Measurements from ENCODE around the gene PLPP7. TPM values are rescaled to one million over a fixed set of nuclear protein-coding genes. Genes with fewer than 3 reads are reported as not detected.

Gene PLPP7
- total RNA-seq, 1 donor from 2014 or later: 17.3 TPM

GRCh38 chr9:131258698-131259431 is 30.7 kb upstream of the PLPP7 start:
- peaks cover 9% of the 10 kb centered on the region for H3K4me1 Mint-ChIP-seq (ENCODE audit: low read depth, unreplicated experiment)
- H3K27ac Mint-ChIP-seq (ENCODE audit: unreplicated experiment): no peak overlapping the region
- no peaks in the 10 kb centered on the region for H3K27me3 Mint-ChIP-seq (ENCODE audit: unreplicated experiment)
- no peak for TF ChIP-seq CTCF (IDR thresholded peaks at IDR 0.05; ENCODE audit: partially characterized antibody, unreplicated experiment)
- no peak overlapping the region for H3K4me3 Mint-ChIP-seq (ENCODE audit: unreplicated experiment)
- no peaks in the 10 kb centered on the region for H3K36me3 Mint-ChIP-seq (ENCODE audit: unreplicated experiment)
- no peak for DNase-seq
- H3K9me3 Mint-ChIP-seq (ENCODE audit: unreplicated experiment): no peaks in the 10 kb centered on the region

DNA sequence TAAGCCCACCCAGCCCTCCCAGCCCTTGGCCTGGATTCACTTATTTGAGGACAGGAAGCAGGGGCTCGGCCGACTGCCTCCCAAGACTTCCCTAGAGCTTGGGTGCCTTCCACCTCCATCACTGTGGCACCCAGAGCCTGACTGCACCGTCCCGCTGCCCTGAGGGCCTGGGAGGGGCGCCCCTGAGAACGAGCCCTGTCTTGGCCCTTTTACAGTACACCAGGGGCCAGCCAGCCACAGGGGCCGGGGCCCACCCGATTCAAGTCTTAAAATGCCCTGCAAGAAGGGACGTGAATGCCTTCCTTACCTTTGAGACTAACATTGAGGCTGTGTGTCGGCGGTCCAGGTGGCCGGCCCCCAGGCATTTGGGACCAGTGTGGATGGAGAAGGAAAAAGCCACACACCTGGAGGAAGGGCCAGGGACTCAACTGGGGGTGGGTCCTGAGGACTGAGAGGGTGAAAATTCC is 30.1 kb upstream of the PLPP7 start:
- TF ChIP-seq CTCF (IDR thresholded peaks at IDR 0.05; ENCODE audit: partially characterized antibody, unreplicated experiment): no peak
- Mint-ChIP-seq H3K27me3 (ENCODE audit: unreplicated experiment) (no peaks in the 10 kb centered on the region), H3K4me1 (ENCODE audit: low read depth, unreplicated experiment) (peaks cover 7% of the 10 kb centered on the region), H3K9me3 (ENCODE audit: unreplicated experiment) (no peaks in the 10 kb centered on the region), H3K36me3 (ENCODE audit: unreplicated experiment) (no peaks in the 10 kb centered on the region), H3K4me3 (ENCODE audit: unreplicated experiment) (no peak overlapping the region), H3K27ac (ENCODE audit: unreplicated experiment) (no peak overlapping the region)
- no peak for DNase-seq

DNA sequence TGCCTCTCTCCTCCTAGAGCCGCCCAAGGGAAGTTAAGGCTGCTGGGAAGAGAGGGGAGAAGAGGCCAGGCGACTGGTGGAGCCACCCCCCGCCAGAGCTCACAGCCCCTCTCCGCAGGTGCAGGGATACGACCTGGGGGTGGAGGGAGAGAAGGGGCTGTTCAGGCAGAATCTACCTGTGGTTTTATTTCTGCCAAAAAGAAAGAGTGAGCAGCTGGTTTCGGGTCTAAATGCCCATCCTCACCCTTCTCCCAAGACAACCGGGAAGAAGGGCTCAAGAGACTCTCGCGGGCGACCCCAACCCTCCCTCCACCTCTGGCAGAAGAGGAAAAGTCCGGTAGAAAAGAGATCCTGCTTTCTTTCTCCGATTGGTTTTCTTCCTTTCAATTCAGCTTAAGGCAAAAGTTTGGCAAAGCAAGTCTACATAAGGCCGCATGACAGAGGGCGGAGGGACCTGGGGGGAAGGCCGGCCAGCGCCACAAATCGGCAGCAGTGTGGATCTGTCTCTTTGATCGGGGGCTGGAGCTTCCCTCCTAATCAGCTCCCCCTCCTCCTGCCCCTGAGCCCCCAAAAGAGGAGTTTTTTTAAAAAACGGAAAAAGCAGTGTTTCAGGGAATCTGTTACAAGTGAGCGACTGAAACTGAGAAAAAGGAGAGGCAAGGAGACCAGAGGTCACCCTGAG is 29.5 kb upstream of the PLPP7 start:
- Mint-ChIP-seq H3K4me1 (ENCODE audit: low read depth, unreplicated experiment) (peaks cover 7% of the 10 kb centered on the region), H3K27ac (ENCODE audit: unreplicated experiment) (no peak overlapping the region), H3K27me3 (ENCODE audit: unreplicated experiment) (no peaks in the 10 kb centered on the region), H3K9me3 (ENCODE audit: unreplicated experiment) (peaks cover 2% of the 10 kb centered on the region), H3K36me3 (ENCODE audit: unreplicated experiment) (no peaks in the 10 kb centered on the region), H3K4me3 (ENCODE audit: unreplicated experiment) (no peak overlapping the region)
- TF ChIP-seq CTCF (IDR thresholded peaks at IDR 0.05; ENCODE audit: partially characterized antibody, unreplicated experiment): no peak
- no peak for DNase-seq

GRCh38 chr9:131260751-131261452 is 28.6 kb upstream of the PLPP7 start:
- no peak for TF ChIP-seq CTCF (IDR thresholded peaks at IDR 0.05; ENCODE audit: partially characterized antibody, unreplicated experiment)
- Mint-ChIP-seq H3K4me1 (ENCODE audit: low read depth, unreplicated experiment) (peaks cover 6% of the 10 kb centered on the region), H3K36me3 (ENCODE audit: unreplicated experiment) (no peaks in the 10 kb centered on the region), H3K27ac (ENCODE audit: unreplicated experiment) (no peak overlapping the region), H3K9me3 (ENCODE audit: unreplicated experiment) (peaks cover 3% of the 10 kb centered on the region), H3K27me3 (ENCODE audit: unreplicated experiment) (no peaks in the 10 kb centered on the region), H3K4me3 (ENCODE audit: unreplicated experiment) (no peak overlapping the region)
- no peak for DNase-seq
